ENCODE measurements around the gene SYNGR2.
A peak's percentile ranks its signal among the peaks of the same experiment; 100 is the strongest.

Gene SYNGR2

GRCh38 chr17:78141437-78142118 lies 26.8 kb upstream of the SYNGR2 start:
- peak overlapping the region; percentile 11 for H3K27ac ChIP-seq
- TF ChIP-seq CTCF (conservative IDR thresholded peaks at IDR 0.05) (no peak), ZFX (IDR thresholded peaks at IDR 0.05) (no peak)

GRCh38 chr17:78142119-78142861 lies 26.1 kb upstream of the SYNGR2 start:
- no peak for TF ChIP-seq CTCF (conservative IDR thresholded peaks at IDR 0.05)
- no peak for TF ChIP-seq ZFX (IDR thresholded peaks at IDR 0.05)

GRCh38 chr17:78143214-78144146 lies 24.9 kb upstream of the SYNGR2 start:
- TF ChIP-seq ZFX (IDR thresholded peaks at IDR 0.05) = no peak
- TF ChIP-seq CTCF (conservative IDR thresholded peaks at IDR 0.05) = no peak
- peak overlapping the region; percentile 69 for H3K27ac ChIP-seq

More at GRCh38 chr17:78142119-78142861, 26.1 kb upstream of the SYNGR2 start:
- peak overlapping the region; percentile 11 for H3K27ac ChIP-seq

- H3K27ac ChIP-seq = peak overlapping the region; percentile 69
- no peak for TF ChIP-seq ZFX (IDR thresholded peaks at IDR 0.05)
Measured at GRCh38 chr17:78144147-78144719, 24.1 kb upstream of the SYNGR2 start.

- peak overlapping the region; percentile 69 for H3K27ac ChIP-seq
Measured at GRCh38 chr17:78144736-78145641, 23.4 kb upstream of the SYNGR2 start.

GRCh38 chr17:78146471-78146869 lies 21.9 kb upstream of the SYNGR2 start:
- TF ChIP-seq ZFX (IDR thresholded peaks at IDR 0.05) (no peak), CTCF (conservative IDR thresholded peaks at IDR 0.05) (no peak)
- H3K27ac ChIP-seq = no peak overlapping the region

More at GRCh38 chr17:78144736-78145641, 23.4 kb upstream of the SYNGR2 start:
- TF ChIP-seq ZFX (IDR thresholded peaks at IDR 0.05) (peak; percentile 33; the same call in 1 of the 2 replicates), CTCF (conservative IDR thresholded peaks at IDR 0.05) (no peak)

All from C4-2B (cell line).